DMS114 treated with DMSO at 0.1 percent for 48 hours (cell line): ENCODE measurements around the gene RNF183.

ENCODE experiments used
- DNase-seq: peaks from one replicate; lab custom pipeline; 2025; ENCODE audit not compliant: unreplicated experiment; lab: John Stamatoyannopoulos, UW

The RNF183 gene, protein sequence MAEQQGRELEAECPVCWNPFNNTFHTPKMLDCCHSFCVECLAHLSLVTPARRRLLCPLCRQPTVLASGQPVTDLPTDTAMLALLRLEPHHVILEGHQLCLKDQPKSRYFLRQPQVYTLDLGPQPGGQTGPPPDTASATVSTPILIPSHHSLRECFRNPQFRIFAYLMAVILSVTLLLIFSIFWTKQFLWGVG

DNA sequence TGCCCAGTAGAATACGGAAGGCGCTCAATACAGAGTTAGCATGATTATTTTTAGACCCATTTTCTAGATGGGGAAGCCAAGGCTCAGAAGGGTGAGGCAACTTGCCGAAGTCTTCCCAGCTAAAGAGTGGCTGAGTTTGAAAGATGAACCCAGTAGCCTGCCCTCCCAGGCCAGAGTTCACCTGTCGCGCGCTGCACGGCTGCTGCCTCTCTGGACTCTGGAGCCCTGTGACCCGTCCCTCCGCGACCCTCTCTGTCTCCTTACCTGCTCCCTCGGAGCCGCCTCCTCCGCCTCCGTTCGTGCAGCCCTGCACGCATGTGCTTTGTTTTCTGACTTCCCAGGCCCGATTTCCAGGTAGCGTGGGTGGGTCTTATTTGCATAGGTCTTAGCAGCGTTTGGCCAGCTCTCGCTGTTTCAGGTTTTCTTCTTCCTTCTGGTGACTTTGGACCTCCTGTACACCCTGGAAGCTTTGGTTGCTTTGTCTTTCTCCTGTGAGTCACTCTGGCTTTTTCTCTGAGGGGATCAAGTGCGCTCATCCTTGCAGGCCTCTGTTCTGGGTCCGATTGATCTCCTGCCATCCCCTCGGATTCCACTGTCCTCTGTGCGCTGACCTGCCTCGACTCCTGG is at the start of gene RNF183:
TSS of gene RNF183 (minus strand) at position 585 of the 627 bp plus-strand sequence. CDS start 5,192 bp downstream, outside the sequence.
- DNase-seq, result no peak

DNA sequence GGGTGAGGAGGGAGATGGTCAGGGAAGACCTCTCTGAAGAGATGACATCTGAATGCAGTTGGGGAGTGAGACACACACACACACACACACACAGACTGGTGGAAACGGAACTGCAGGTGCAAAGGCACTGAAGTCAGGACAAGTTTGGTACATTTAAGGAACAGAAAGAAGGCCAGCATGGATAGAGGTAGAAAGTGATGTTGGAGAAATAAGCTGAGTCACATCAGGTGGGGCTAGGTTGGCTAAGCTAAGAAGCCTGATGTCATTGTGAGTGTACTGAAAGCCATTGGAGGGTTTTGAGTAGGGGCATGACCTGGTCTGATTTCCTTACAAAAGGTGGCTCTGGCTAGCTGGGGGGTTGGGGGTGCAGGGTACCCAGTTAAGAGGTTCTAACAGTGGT is 49.2 kb upstream of the RNF183 start:
- no peak for DNase-seq

DNA sequence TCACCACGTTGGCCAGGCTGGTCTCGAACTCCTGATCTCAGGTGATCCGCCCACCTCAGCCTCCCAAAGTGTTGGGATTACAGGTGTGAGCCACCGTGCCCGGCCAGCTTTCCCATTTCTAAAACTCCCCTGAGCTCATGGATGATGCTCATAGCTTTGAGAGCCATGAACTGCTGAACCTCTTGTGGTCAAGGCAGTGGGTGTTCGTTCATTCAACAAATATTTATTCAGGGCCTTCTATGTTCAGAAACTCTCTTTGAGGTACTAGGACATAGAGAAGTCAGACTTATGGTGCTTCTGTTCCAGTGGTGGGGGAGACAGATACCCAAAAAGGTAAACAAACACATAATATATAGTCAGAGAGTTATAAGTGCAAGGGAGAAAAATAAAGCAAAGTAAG is 48.8 kb upstream of the RNF183 start:
- no peak for DNase-seq

DNA sequence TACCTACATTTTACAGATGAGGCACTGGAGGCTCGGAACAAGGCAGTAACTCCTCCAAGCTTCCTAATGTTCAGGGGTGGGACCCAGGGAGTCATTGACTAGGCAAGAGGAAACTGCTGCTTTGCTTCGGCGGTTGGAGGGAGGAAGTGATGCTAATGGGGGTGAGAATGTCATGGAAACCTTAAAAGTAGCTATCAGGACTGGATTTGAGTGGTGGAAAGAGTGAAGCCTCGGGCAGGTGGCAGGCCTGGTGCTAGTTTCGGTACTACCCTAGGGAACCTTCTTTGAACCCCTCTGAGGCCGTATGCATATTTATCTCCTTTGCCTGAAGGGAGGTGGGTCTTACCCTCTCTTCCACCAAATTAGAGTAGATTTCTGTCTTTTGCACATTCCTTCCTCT is 47.8 kb upstream of the RNF183 start:
- DNase-seq, result no peak

DNA sequence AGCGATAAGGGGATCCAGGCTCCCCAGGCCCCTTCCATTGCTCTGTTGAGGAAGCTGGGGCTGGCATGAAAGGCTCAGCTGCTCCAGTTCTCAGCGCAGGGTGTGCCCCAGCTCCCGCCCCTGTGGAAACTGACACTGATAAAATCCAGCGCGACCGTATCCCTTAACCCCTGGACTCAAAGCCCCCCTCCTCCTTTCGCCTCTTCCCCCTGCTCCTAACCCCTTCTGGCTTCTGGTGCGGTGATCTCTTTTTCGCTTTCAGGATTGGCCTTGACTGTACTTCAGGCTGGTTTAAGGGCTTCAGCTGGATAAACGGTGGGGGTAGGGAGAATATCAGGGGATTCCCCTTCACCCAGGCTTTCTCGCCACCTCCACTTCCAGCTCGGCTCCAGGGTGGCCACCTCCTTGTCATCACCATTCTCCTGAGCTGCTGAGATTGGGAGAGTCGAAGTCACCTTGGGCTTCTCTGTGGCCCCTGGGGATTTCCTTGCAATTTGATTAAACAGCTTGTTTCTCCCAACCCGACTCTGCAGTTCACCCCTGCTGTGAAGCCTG is 47.0 kb upstream of the RNF183 start:
- no peak for DNase-seq

DNA sequence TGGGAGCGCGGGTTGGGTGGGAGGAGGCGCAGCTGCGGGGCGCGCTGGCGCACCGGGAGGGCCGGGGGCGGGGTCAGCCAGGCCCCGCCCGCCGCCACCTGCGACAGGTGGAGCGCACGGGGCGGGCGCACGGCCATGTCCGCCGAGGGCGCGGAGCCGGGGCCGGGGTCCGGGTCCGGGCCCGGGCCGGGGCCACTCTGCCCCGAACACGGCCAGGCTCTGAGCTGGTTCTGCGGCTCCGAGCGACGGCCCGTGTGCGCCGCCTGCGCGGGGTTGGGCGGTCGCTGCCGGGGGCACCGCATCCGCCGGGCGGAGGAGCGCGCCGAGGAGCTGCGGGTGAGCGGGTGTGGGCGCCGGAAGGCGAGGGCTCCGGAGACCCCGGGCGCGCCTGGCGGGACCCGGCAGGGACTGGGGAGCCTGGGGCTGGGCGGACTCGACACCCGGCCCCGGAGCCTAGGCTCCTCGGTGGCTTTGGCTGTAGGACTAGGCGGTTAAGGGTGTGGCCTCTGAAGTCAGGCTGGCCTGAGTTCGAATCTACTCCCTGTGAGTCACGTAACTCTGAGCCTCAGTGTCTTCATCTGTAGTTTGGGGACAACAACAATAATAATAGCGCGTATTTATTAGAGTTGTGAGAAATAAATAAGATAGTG is 46.4 kb upstream of the RNF183 start, which contains the start of gene BSPRY:
TSS of gene BSPRY (plus strand) at position 97 of the 650 bp plus-strand sequence. CDS start at position 136, 39 bp downstream.
- DNase-seq, result no peak

DNA sequence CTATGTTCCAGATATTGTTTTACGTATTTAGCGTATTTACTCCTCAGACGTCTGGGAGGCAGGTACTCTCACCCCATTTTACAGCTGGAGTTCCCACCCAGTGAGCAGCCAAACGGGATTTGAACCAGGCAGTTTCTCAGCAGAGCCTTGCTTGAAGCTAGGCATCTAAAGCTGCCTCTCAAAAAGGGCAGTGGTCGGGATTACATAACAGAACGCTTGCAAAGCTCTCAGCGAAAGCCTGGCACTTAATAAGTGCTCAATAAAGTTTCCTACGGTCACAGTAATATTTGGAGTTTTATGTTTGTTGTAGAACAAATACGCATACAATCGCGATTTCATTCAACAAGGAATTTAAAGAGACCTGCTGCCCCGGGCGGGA is 45.9 kb upstream of the RNF183 start:
- DNase-seq, result no peak

- no peak for DNase-seq
Observed at GRCh38 chr9:113348437-113348836, 45.3 kb upstream of the RNF183 start.

DNA sequence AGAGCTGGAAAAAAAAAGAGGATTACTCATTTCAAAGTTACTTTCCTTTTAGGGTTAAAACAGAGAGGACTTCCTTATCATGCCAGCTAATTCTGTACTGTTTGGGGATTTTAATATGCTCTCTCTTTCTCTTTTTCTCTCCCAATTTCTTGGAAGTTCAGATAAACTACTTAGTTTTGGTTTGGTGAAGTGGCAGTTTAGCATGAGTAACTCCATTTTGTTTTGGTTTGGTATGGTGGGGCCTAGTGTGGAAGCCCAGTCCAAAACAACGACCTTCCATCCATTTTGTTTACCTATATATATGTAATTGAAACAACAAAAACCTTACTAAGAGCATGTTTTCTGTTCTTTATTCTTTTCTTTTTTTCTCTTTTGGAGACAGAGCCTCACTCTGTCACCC is 42.5 kb upstream of the RNF183 start:
- no peak for DNase-seq

- DNase-seq, result no peak
Observed at GRCh38 chr9:113345190-113345589, 42.0 kb upstream of the RNF183 start.

DNA sequence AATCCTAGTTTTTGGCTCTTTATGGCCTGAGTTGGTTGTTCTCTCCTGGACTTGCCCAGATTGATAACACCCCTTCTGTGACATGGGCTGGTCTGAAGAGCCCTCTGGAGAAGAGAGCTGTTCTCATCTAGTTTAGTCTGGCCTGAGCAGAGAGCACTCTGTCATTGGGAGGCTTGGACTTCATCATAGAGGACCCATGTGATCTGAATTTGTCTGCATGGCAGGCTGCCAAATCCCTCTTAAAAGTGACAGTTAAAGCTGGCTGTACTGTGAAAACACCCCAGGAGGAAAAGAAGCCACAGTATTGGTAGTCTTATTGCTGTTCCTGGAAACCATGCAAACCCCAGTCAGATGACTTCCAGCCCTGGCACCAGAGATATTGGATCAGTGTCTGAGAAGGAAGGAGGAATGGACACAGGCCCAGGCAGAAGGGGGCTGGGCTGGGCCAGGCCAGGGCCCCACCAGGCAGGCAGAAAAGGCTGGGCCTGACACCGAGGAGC is 40.6 kb upstream of the RNF183 start:
- DNase-seq, result no peak

DNA sequence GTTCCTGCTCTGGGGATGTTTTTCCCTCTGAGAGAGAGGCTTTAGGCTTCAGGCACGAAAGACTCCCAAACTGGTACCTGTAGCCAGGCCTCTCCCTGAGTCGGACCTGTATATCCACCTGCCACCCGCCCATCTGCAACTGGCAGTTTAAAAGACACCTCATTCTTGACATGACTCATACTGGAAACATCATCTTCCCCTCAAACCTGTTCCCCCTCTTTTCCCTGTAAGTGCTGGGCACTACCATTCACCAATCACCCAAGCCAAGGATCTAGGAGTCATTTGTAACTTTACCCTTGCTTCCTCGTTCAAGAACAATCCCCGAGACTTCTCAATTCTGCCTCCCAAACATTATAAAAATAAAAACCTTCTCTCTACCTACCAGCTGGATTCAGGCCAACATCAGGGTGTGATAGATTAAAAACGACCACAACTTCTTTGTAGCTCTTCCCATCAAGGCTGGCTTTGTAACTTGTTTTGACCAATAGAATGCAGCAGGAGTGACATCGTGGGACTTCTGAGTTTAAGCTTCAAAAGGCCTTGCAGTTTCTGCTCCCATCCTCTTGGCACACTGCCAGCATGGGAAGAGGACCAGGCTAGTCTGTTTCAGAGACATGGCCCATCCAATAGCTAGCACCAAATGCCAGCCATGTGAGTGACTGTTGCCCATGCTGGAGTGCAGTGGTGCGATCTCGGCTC is 38.7 kb upstream of the RNF183 start:
- no peak for DNase-seq

- peak; percentile 65 for DNase-seq
Observed at GRCh38 chr9:113340011-113340699, 37.0 kb upstream of the RNF183 start, which contains the start of gene WDR31. Gene WDR31, minus strand, starts transcription at chr9:113340275. Its CDS starts 8,253 bp downstream, at chr9:113332022.

DNA sequence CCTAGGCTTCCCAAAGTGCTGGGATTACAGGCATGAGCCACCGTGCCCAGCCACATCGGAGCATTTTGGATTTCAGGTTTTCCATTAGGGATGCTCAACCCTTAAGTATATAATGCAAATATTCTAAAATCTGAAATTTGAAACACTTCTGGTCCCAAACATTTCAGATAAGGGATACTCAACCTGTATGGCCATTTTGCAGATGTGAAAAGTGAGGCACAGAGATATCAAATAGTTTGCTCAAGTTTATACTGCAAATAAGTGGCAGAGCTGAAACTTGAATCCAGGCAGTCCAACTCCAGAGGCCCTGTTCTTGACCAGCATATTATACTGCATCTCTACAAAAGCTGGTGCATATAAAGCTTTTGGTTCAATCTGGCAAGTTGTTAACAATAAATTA is 34.5 kb upstream of the RNF183 start:
- no peak for DNase-seq

GRCh38 chr9:113331780-113332179 is 28.6 kb upstream of the RNF183 start:
- no peak for DNase-seq

GRCh38 chr9:113328045-113328782 is 25.0 kb upstream of the RNF183 start:
- DNase-seq, result no peak

GRCh38 chr9:113326230-113326629 is 23.1 kb upstream of the RNF183 start:
- no peak for DNase-seq

GRCh38 chr9:113322671-113323070 is 19.5 kb upstream of the RNF183 start:
- no peak for DNase-seq

- DNase-seq, result no peak
Observed at GRCh38 chr9:113320051-113320450, 16.9 kb upstream of the RNF183 start.

DNA sequence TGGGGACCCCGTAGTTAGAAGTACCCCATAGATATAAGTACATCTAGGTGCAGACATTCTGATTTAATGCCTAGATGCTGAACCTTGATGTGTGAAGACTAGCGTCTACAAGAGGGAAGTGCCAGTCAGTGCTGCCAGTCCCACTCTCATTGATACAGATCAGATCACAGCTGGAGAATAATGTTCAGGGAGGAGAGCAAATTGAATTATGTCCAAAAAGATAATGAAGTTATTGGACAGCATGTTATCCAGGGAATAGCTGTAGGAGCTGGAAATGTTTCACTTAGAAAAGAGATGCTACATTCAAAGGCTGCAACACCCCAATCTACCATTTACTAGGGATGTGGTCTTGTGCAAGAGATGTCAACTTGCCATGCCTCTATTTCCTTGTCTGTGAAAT is 15.9 kb upstream of the RNF183 start:
- DNase-seq, result no peak
